ENCODE results near the gene HS2ST1. TPM values are rescaled to one million over a fixed set of nuclear protein-coding genes. Genes with fewer than 3 reads are reported as not detected.
"Not testable (repeated sequence)": the region's sequence is repeated elsewhere in the genome, so short reads cannot be mapped to it uniquely, and the experiment has no call there.

HS2ST1 gene
- total and polyA plus RNA-seq, 4 donors: 5.4 to 11.8 (median 8.2) TPM

- no peaks in the 10 kb centered on the region for H3K36me3 ChIP-seq (ENCODE audit: control insufficient read depth in 4 of 4, insufficient read depth in 3 of 4, low read depth in 1 of 4, low read length in 3 of 4)
- no peak for DNase-seq (ENCODE audit: low spot score)
- H3K27ac ChIP-seq (ENCODE audit: low read depth in 1 of 2, low read length in 2 of 2): no peak overlapping the region
- TF ChIP-seq JUND (IDR thresholded peaks at IDR 0.05) (no peak), HNF4G (IDR thresholded peaks at IDR 0.05) (no peak), ATF3 (IDR thresholded peaks at IDR 0.05) (no peak)
- no peaks in the 10 kb centered on the region for H3K27me3 ChIP-seq (ENCODE audit: control insufficient read depth in 4 of 4, insufficient read depth in 4 of 4, low read length in 3 of 4)
- WGBS: 76% methylated on average over 2 of the region's 2 CpGs
- H3K9ac ChIP-seq (ENCODE audit: low read depth in 1 of 2, low read length in 2 of 2): no peak overlapping the region
- H3K4me3 ChIP-seq (ENCODE audit: low read depth in 1 of 3, low read length in 3 of 3): no peak overlapping the region
- H3K4me1 ChIP-seq (ENCODE audit: control insufficient read depth in 4 of 4, insufficient read depth in 4 of 4, low read length in 3 of 4): peaks cover 0 to 6% (median 3%) of the 10 kb centered on the region in 4 donors
- no peaks in the 10 kb centered on the region for H3K9me3 ChIP-seq (ENCODE audit: control insufficient read depth in 4 of 4, low read length in 3 of 4)
Measured at GRCh38 chr1:86975993-86976550, 61.6 kb downstream of the HS2ST1 start.

GRCh38 chr1:86976664-86977063 lies 62.2 kb downstream of the HS2ST1 start:
- TF ChIP-seq NR2F2 (IDR thresholded peaks at IDR 0.05) (no peak), ZBTB33 (IDR thresholded peaks at IDR 0.05) (no peak), JUND (IDR thresholded peaks at IDR 0.05) (no peak), RXRA (IDR thresholded peaks at IDR 0.05) (no peak), EGR1 (IDR thresholded peaks at IDR 0.05; ENCODE audit: low read depth in 2 of 2) (no peak)
- Histone ChIP-seq H3K9ac (ENCODE audit: low read depth in 1 of 2, low read length in 2 of 2) (no peak overlapping the region), H3K27me3 (ENCODE audit: control insufficient read depth in 4 of 4, insufficient read depth in 4 of 4, low read length in 3 of 4) (no peaks in the 10 kb centered on the region), H3K4me3 (ENCODE audit: low read depth in 1 of 3, low read length in 3 of 3) (no peak overlapping the region), H3K36me3 (ENCODE audit: control insufficient read depth in 4 of 4, insufficient read depth in 3 of 4, low read depth in 1 of 4, low read length in 3 of 4) (no peaks in the 10 kb centered on the region), H3K9me3 (ENCODE audit: control insufficient read depth in 4 of 4, low read length in 3 of 4) (no peaks in the 10 kb centered on the region), H3K4me1 (ENCODE audit: control insufficient read depth in 4 of 4, insufficient read depth in 4 of 4, low read length in 3 of 4) (peaks cover 0 to 6% (median 3%) of the 10 kb centered on the region in 4 donors), H3K27ac (ENCODE audit: low read depth in 1 of 2, low read length in 2 of 2) (no peak overlapping the region)
- no peak for DNase-seq (ENCODE audit: low spot score)

GRCh38 chr1:86981482-86982213 lies 67.2 kb downstream of the HS2ST1 start:
- Histone ChIP-seq H3K9me3 (ENCODE audit: control insufficient read depth in 4 of 4, low read length in 3 of 4) (no peaks in the 10 kb centered on the region), H3K27ac (ENCODE audit: low read depth in 1 of 2, low read length in 2 of 2) (no peak overlapping the region), H3K4me1 (ENCODE audit: control insufficient read depth in 4 of 4, insufficient read depth in 4 of 4, low read length in 3 of 4) (no peaks in the 10 kb centered on the region), H3K9ac (ENCODE audit: low read depth in 1 of 2, low read length in 2 of 2) (no peak overlapping the region), H3K27me3 (ENCODE audit: control insufficient read depth in 4 of 4, insufficient read depth in 4 of 4, low read length in 3 of 4) (no peaks in the 10 kb centered on the region), H3K4me3 (ENCODE audit: low read depth in 1 of 3, low read length in 3 of 3) (no peak overlapping the region), H3K36me3 (ENCODE audit: control insufficient read depth in 4 of 4, insufficient read depth in 3 of 4, low read depth in 1 of 4, low read length in 3 of 4) (no peaks in the 10 kb centered on the region)
- TF ChIP-seq NR2F2 (IDR thresholded peaks at IDR 0.05): no peak
- no peak for TF ChIP-seq JUND (IDR thresholded peaks at IDR 0.05)
- TF ChIP-seq REST (IDR thresholded peaks at IDR 0.05): no peak
- no peak for TF ChIP-seq CTCF (IDR thresholded peaks at IDR 0.05; ENCODE audit: low read depth, low read length, missing input control)
- TF ChIP-seq TAF1 (conservative IDR thresholded peaks at IDR 0.05): no peak
- TF ChIP-seq RAD21 (IDR thresholded peaks at IDR 0.05): no peak
- TF ChIP-seq GABPA (IDR thresholded peaks at IDR 0.05 in 1 of 2, conservative IDR thresholded peaks at IDR 0.05 in 1 of 2): no peak
- no peak for TF ChIP-seq RXRA (IDR thresholded peaks at IDR 0.05)
- TF ChIP-seq FOXA2 (IDR thresholded peaks at IDR 0.05): no peak
- TF ChIP-seq EGR1 (IDR thresholded peaks at IDR 0.05; ENCODE audit: low read depth in 2 of 2): no peak
- WGBS: 90% methylated on average over 7 of the region's 7 CpGs
- no peak for DNase-seq (ENCODE audit: low spot score)

GRCh38 chr1:86983677-86984076 lies 69.2 kb downstream of the HS2ST1 start:
- not testable (repeated sequence) for DNase-seq (ENCODE audit: low spot score); H3K36me3 ChIP-seq (ENCODE audit: control insufficient read depth in 4 of 4, insufficient read depth in 3 of 4, low read depth in 1 of 4, low read length in 3 of 4); H3K9ac ChIP-seq (ENCODE audit: low read depth in 1 of 2, low read length in 2 of 2); H3K4me3 ChIP-seq (ENCODE audit: low read depth in 1 of 3, low read length in 3 of 3); H3K9me3 ChIP-seq (ENCODE audit: control insufficient read depth in 4 of 4, low read length in 3 of 4); H3K4me1 ChIP-seq (ENCODE audit: control insufficient read depth in 4 of 4, insufficient read depth in 4 of 4, low read length in 3 of 4); H3K27me3 ChIP-seq (ENCODE audit: control insufficient read depth in 4 of 4, insufficient read depth in 4 of 4, low read length in 3 of 4); H3K27ac ChIP-seq (ENCODE audit: low read depth in 1 of 2, low read length in 2 of 2)
- WGBS: 97% methylated on average over 12 of the region's 12 CpGs

Measured in liver (tissue), 9 donors.